Endothelial cell of umbilical vein (primary cell): ENCODE measurements around the gene RAB8A. TPM values are rescaled to one million over a fixed set of nuclear protein-coding genes. Genes with fewer than 3 reads are reported as not detected.

Experiments used
- BruUV-seq: library from RNA; stranded (reverse); fragments of 400-500 nt; replicated peaks from 2 replicates; lab custom pipeline; 2021; lab: Mats Ljungman, UMichigan
- CTCF ChIA-PET: fragments of 300-600, 350-600 bp; sonication (Branson Sonifier 250); formaldehyde crosslinking; loops from one replicate; lab custom pipeline; 2021; ENCODE audit warnings: antibody characterized with exemption, inconsistent platforms; lab: Charles Lee
- POLR2A ChIA-PET: fragments of 300-600, 350-600 bp; sonication (Branson Sonifier 250); formaldehyde crosslinking; loops from one replicate; lab custom pipeline; 2021; ENCODE audit warnings: antibody characterized with exemption, inconsistent platforms; lab: Charles Lee
- DNase-seq: peaks from one replicate; pipeline ENCODE4 v3.0.0-alpha.2; 2011; ENCODE audit warnings: low read depth, low spot score
- FAIRE-seq: peaks from 2 replicates; lab custom pipeline; 2011; peaks lifted over from hg19 to GRCh38; lab: Jason Lieb, UNC
- H2AFZ ChIP-seq: 2 replicates; pipeline ENCODE4 v1.6.0; 2012; ENCODE audit warnings: low read depth, low read length, control low read depth, inconsistent platforms
- H3K27ac ChIP-seq: 2 replicates; pipeline ENCODE4 v1.5.1; 2011; ENCODE audit warnings: low read depth, mild to moderate bottlenecking, control low read depth, low read length, moderate library complexity; ENCODE audit not compliant: insufficient read depth
- H3K27me3 ChIP-seq, 2 experiments: 2 replicates each; pipeline versions ENCODE4 v1.6.0 to v1.6.1; 2011; ENCODE audit warnings: low read length in 2 of 2, mixed read lengths in 1 of 2; ENCODE audit not compliant: control insufficient read depth in 2 of 2, insufficient read depth in 2 of 2
- H3K36me3 ChIP-seq, 2 experiments: 2 replicates in 1 of 2; 3 replicates in 1 of 2; pipeline ENCODE4 v1.5.1; 2011; ENCODE audit warnings: low read length in 2 of 2, mild to moderate bottlenecking in 1 of 2, moderate library complexity in 1 of 2; ENCODE audit not compliant: control insufficient read depth in 2 of 2, insufficient read depth in 2 of 2; ENCODE audit errors: extremely low read depth in 1 of 2
- H3K4me1 ChIP-seq: 3 replicates; pipeline ENCODE4 v1.5.1; 2011; ENCODE audit warnings: mild to moderate bottlenecking, low read length; ENCODE audit not compliant: control insufficient read depth, insufficient read depth; ENCODE audit errors: extremely low read depth
- H3K4me2 ChIP-seq: 2 replicates; pipeline ENCODE4 v1.6.1; 2011; ENCODE audit warnings: low read length, control low read depth, mixed read lengths; ENCODE audit not compliant: insufficient read depth
- H3K4me3 ChIP-seq, 3 experiments: fragments of 200-600 bp in 1 of 3; sonication (generic), shearing (Covaris generic) in 1 of 3; replicated peaks in 1 of 3; 2 replicates each; pipeline ENCODE4 v1.5.1; 2011 to 2016; ENCODE audit warnings: control low read depth in 3 of 3, low read length in 3 of 3, mild to moderate bottlenecking in 2 of 3, inconsistent platforms in 1 of 3, low read depth in 1 of 3, moderate library complexity in 1 of 3; ENCODE audit not compliant: insufficient read depth in 1 of 3
- H3K79me2 ChIP-seq: 2 replicates; pipeline ENCODE4 v1.6.0; 2012; ENCODE audit warnings: low read length, inconsistent platforms; ENCODE audit not compliant: control insufficient read depth, insufficient read depth
- H3K9ac ChIP-seq: replicated peaks from 2 replicates; pipeline ENCODE3; 2011; ENCODE audit warnings: low read length, control low read depth; ENCODE audit not compliant: insufficient read depth; ENCODE audit errors: extremely low read depth
- H3K9me1 ChIP-seq: replicated peaks from 3 replicates; pipeline ENCODE4 v1.6.0; 2011; ENCODE audit warnings: mild to moderate bottlenecking, low read length; ENCODE audit not compliant: control insufficient read depth, insufficient read depth; ENCODE audit errors: extremely low read depth
- H3K9me3 ChIP-seq: replicated peaks from 2 replicates; pipeline ENCODE4 v1.5.1; 2012; ENCODE audit warnings: low read length, inconsistent platforms; ENCODE audit not compliant: control insufficient read depth, insufficient read depth
- H4K20me1 ChIP-seq: replicated peaks from 2 replicates; pipeline ENCODE3; 2011; ENCODE audit warnings: mild to moderate bottlenecking, low read length; ENCODE audit not compliant: control insufficient read depth, insufficient read depth; ENCODE audit errors: extremely low read depth
- CTCF ChIP-seq, 2 donors: IDR thresholded peaks; 1 replicate in 1 of 2; 2 replicates in 1 of 2; pipeline ENCODE4 v1.5.1; 2011; ENCODE audit warnings: low read length in 2 of 2, mild to moderate bottlenecking in 2 of 2, moderate library complexity in 2 of 2, control low read depth in 1 of 2, inconsistent platforms in 1 of 2, low read depth in 1 of 2; ENCODE audit not compliant: insufficient read depth in 1 of 2; ENCODE audit errors: extremely low read depth in 1 of 2
- EZH2 ChIP-seq: IDR thresholded peaks from 2 replicates; pipeline ENCODE4 v1.6.1; 2012; ENCODE audit warnings: borderline replicate concordance, low read depth, mild to moderate bottlenecking, moderate library complexity, low read length, inconsistent platforms; ENCODE audit not compliant: severe bottlenecking
- FOS ChIP-seq: IDR thresholded peaks from 2 replicates; pipeline ENCODE4 v1.6.1; 2011; ENCODE audit warnings: mild to moderate bottlenecking, low read length, moderate library complexity, borderline replicate concordance; ENCODE audit not compliant: insufficient read depth
- JUN ChIP-seq: IDR thresholded peaks from 2 replicates; pipeline ENCODE4 v1.6.1; 2011; ENCODE audit warnings: borderline replicate concordance, low read depth; ENCODE audit not compliant: insufficient read length, insufficient read depth
- MYC ChIP-seq: IDR thresholded peaks from one replicate; pipeline ENCODE4 v1.6.1; 2011; ENCODE audit warnings: mild to moderate bottlenecking, low read depth, low read length
- dilution Hi-C: fragments of 300-500 bp; cut with MboI; formaldehyde crosslinking; loops from one replicate; pipeline ENCODE4 v1.15.0; 2019; ENCODE audit warnings: low sequenced_read_pairs; ENCODE audit not compliant: extremely low pct_ligation_motif_present
- intact Hi-C: fragments of 100-400 bp; cut with micrococcal nuclease; formaldehyde crosslinking; loops from one replicate; pipeline ENCODE4 v1.10.0; 2022
- polyA plus RNA-seq, 4 experiments: library from polyadenylated mRNA; depleted of rRNA in 3 of 4; stranded (reverse) in 3 of 4; unstranded in 1 of 4; fragments of >200 nt; gene quantifications; 2 replicates each; pipeline versions ENCODE4 v1.2.1 to v1.2.3, GENCODE V29; 2011 to 2012; ENCODE audit warnings: missing spikeins in 1 of 4
- total RNA-seq: library from RNA; stranded (reverse); gene quantifications from 2 replicates; pipeline ENCODE4 v1.2.3, GENCODE V29; 2021

Gene RAB8A
- total and polyA plus RNA-seq, 2 donors (not counting 3 experiments of a cell fraction or from before 2014, with no cell fraction given) = 81.5 to 107 TPM

DNA sequence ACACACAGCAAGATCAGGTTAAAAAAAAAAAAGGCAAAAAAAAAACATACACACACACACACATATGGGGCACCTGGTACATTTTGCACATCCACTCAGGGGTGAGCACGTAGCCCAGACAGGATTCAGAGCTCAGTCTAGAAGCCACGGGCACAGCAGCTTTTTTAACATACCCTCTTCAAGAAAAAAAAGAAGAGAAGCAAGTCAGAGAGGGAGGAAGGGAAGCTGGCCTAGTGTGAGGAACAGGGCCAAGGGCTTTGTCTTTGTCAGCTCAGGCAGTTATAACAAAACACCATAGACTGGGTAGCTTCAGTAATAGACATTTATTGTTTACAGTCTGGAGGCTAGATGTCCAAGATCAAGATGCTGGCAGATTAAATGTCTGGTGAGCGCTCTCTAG, 37.7 kb upstream of the RAB8A start:
- Histone ChIP-seq H3K4me3 (no peak overlapping the region), H3K4me1 (peaks cover 40% of the 10 kb centered on the region), H2AFZ (no peak overlapping the region), H3K27me3 (no peaks in the 10 kb centered on the region), H4K20me1 (no peaks in the 10 kb centered on the region), H3K79me2 (peaks cover 37% of the 10 kb centered on the region), H3K4me2 (no peak overlapping the region), H3K36me3 (no peaks in the 10 kb centered on the region), H3K27ac (no peak overlapping the region), H3K9me3 (no peaks in the 10 kb centered on the region), H3K9me1 (no peaks in the 10 kb centered on the region), H3K9ac (no peak overlapping the region)
- intact Hi-C loops = loop anchor here (10.0 kb wide), 1 partner anchor 251 kb away; the partner anchor contains the start of gene KLF2
- no TSS peak for BruUV-seq
- FAIRE-seq (peak; percentile 74), DNase-seq (peak; percentile 49)
- dilution Hi-C loops = no loop called here
- ChIA-PET POLR2A (interaction anchor here (1.0 kb wide), 1 partner anchor 13 kb away, joined by 5 read pairs; no protein-coding TSS in a partner anchor), CTCF (interaction anchor here (1.1 to 1.8 kb wide), 5 partner anchors 10 to 32 kb away, joined by 4 to 5 read pairs (median 5); no protein-coding TSS in a partner anchor)
- no peak for TF ChIP-seq EZH2
- no peak for TF ChIP-seq JUN

DNA sequence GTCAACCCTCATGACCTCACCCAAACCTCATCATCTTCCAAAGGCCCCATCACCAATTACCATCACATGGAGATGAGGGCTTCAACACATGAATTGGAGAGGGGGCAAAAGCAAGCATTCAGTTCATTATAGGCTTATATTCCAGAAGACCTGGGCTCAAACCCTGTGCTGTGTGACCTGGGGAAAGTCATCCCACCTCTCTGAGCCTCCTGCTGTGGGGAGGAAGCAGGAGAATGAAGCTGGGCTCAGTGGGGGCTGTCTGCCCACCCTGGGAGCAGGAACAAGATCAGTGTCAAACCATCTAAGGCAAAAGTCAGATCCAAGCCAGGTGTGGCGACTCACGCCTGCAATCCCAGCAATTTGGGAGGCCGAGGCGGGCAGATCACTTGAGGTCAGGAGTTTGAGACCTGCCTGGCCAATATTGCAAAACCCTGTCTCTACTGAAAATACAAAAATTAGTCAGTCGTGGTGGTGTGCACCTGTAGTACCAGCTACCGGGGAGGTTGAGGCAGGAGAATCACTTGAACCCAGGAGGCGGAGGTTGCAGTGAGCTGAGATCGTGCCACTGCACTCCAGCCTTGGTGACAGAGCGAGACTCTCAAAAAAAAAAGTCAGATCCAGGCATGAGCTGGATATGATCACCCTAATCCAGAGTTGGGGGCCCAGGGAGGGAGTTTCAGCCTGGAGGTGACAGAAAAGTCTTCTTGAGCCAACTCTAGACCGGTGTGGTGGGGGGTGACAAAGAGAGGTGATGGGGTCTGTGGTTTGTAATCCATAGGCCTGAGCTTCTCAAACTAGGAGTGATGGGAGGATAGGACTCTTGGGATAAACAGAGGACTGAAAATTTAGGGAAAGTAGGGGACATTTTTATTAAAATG, 37.0 kb upstream of the RAB8A start:
- peak overlapping the region; percentile 69 for H3K27ac ChIP-seq
- no TSS peak for BruUV-seq
- ChIA-PET POLR2A (interaction anchor here (1.0 to 4.6 kb wide), 3 partner anchors 8 to 12 kb away, joined by 5 to 24 read pairs (median 9); no protein-coding TSS in a partner anchor), CTCF (interaction anchor here (0.9 to 5.2 kb wide), 10 partner anchors 8 to 37 kb away, joined by 3 to 40 read pairs (median 4); partner anchors contain the start of gene RAB8A)
- dilution Hi-C loops = no loop called here
- no peak overlapping the region for H3K4me2 ChIP-seq
- no peak for DNase-seq
- H3K9me1 ChIP-seq = no peaks in the 10 kb centered on the region
- intact Hi-C loops = loop anchor here (5.0 to 10.0 kb wide), 2 partner anchors 208 to 250 kb away; partner anchors contain the start of gene KLF2
- no peak overlapping the region for H3K9ac ChIP-seq
- TF ChIP-seq MYC = no peak
- TF ChIP-seq FOS = no peak
- TF ChIP-seq CTCF (IDR thresholded peaks at IDR 0.05; ENCODE audit: extremely low read depth in 1 of 2, insufficient read depth in 1 of 2, low read depth in 1 of 2, low read length in 2 of 2) = no peak
- H4K20me1 ChIP-seq = no peaks in the 10 kb centered on the region
- peaks cover 42% of the 10 kb centered on the region for H3K4me1 ChIP-seq
- H3K27me3 ChIP-seq = no peaks in the 10 kb centered on the region
- no peak overlapping the region for H2AFZ ChIP-seq
- H3K36me3 ChIP-seq = no peaks in the 10 kb centered on the region
- H3K9me3 ChIP-seq = no peaks in the 10 kb centered on the region
- no peak overlapping the region for H3K4me3 ChIP-seq
- no peak for FAIRE-seq
- H3K79me2 ChIP-seq = peaks cover 36% of the 10 kb centered on the region
